SK-N-SH treated with all-trans-retinoic acid at 6 μM for 48 hours (cell line): ENCODE data around the gene NBPF1.
"Not testable (repeated sequence)": the region's sequence is repeated elsewhere in the genome, so short reads cannot be mapped to it uniquely, and the experiment has no call there.

ENCODE experiments used
- ATAC-seq: fragments of 200-7000 bp; cut with Tn5 transposase; 3 replicates; pipeline ENCODE4 v1.9.1; 2020; ENCODE audit warnings: mild to moderate bottlenecking, moderate library complexity
- ARNTL ChIP-seq: fragments of 450-650 bp; formaldehyde crosslinking; IDR thresholded peaks from 2 replicates; pipeline ENCODE4 v1.5.0; 2020; ENCODE audit warnings: low read depth, mild to moderate bottlenecking, moderate library complexity, borderline replicate concordance
- BACH2 ChIP-seq: fragments of 250-450 bp; sonication (Bioruptor Pico); IDR thresholded peaks from 2 replicates; pipeline ENCODE4 v1.9.0; 2021; ENCODE audit warnings: mild to moderate bottlenecking, borderline replicate concordance
- CSDC2 ChIP-seq: fragments of 250-450 bp; sonication (Bioruptor Pico); IDR thresholded peaks from 2 replicates; pipeline ENCODE4 v1.5.0; 2020; ENCODE audit warnings: mild to moderate bottlenecking, moderate library complexity
- ESRRG ChIP-seq: fragments of 250-450 bp; sonication (Bioruptor Pico); IDR thresholded peaks from 2 replicates; pipeline ENCODE4 v1.6.1; 2021; ENCODE audit warnings: mild to moderate bottlenecking
- GLIS3 ChIP-seq: fragments of 250-450 bp; sonication (Bioruptor Pico); IDR thresholded peaks from 2 replicates; pipeline ENCODE4 v1.5.0; 2020; ENCODE audit warnings: mild to moderate bottlenecking, moderate library complexity
- PPARA ChIP-seq: fragments of 250-450 bp; sonication (Bioruptor Pico); IDR thresholded peaks from 2 replicates; pipeline ENCODE4 v1.5.0; 2020; ENCODE audit warnings: mild to moderate bottlenecking, borderline replicate concordance
- RARB ChIP-seq: fragments of 250-450 bp; sonication (Bioruptor Pico); IDR thresholded peaks from 2 replicates; pipeline ENCODE4 v1.8.0; 2021; ENCODE audit warnings: mild to moderate bottlenecking, moderate library complexity
- SNAI2 ChIP-seq: fragments of 250-450 bp; sonication (Bioruptor Pico); IDR thresholded peaks from 2 replicates; pipeline ENCODE4 v1.5.0; 2020; ENCODE audit warnings: mild to moderate bottlenecking, moderate library complexity
- ZC3H10 ChIP-seq: fragments of 250-450 bp; sonication (Bioruptor Pico); IDR thresholded peaks from 2 replicates; pipeline ENCODE4 v1.5.1; 2021; ENCODE audit warnings: mild to moderate bottlenecking, moderate library complexity
- ZNF565 ChIP-seq: fragments of 450-650 bp; formaldehyde crosslinking; conservative IDR thresholded peaks from 2 replicates; pipeline ENCODE4 v1.5.0; 2020; ENCODE audit warnings: low read depth, mild to moderate bottlenecking, moderate library complexity
- ZNF70 ChIP-seq: fragments of 450-650 bp; formaldehyde crosslinking; IDR thresholded peaks from 2 replicates; pipeline ENCODE4 v1.5.0; 2020; ENCODE audit warnings: mild to moderate bottlenecking, moderate library complexity
- ZNF8 ChIP-seq: fragments of 450-650 bp; formaldehyde crosslinking; IDR thresholded peaks from 2 replicates; pipeline ENCODE4 v1.5.0; 2020; ENCODE audit warnings: mild to moderate bottlenecking, moderate library complexity
- TF ChIP-seq, protein P1 (sequence below): fragments of 250-450 bp; sonication (Bioruptor Pico); IDR thresholded peaks from 2 replicates; pipeline ENCODE4 v1.8.0; 2021; ENCODE audit warnings: low read depth, mild to moderate bottlenecking, moderate library complexity, borderline replicate concordance
- TF ChIP-seq, protein P2 (sequence below): fragments of 250-450 bp; sonication (Bioruptor Pico); IDR thresholded peaks from 2 replicates; pipeline ENCODE4 v1.5.1; 2020; ENCODE audit warnings: low read depth, mild to moderate bottlenecking, moderate library complexity
- TF ChIP-seq, protein P3 (sequence below): fragments of 250-450 bp; sonication (Bioruptor Pico); IDR thresholded peaks from 2 replicates; pipeline ENCODE4 v1.5.0; 2020; ENCODE audit warnings: mild to moderate bottlenecking, moderate library complexity
- TF ChIP-seq, protein P4 (sequence below): fragments of 250-450 bp; sonication (Bioruptor Pico); IDR thresholded peaks from 2 replicates; pipeline ENCODE4 v1.8.0; 2020; ENCODE audit warnings: mild to moderate bottlenecking, moderate library complexity, borderline replicate concordance

Gene NBPF1

DNA sequence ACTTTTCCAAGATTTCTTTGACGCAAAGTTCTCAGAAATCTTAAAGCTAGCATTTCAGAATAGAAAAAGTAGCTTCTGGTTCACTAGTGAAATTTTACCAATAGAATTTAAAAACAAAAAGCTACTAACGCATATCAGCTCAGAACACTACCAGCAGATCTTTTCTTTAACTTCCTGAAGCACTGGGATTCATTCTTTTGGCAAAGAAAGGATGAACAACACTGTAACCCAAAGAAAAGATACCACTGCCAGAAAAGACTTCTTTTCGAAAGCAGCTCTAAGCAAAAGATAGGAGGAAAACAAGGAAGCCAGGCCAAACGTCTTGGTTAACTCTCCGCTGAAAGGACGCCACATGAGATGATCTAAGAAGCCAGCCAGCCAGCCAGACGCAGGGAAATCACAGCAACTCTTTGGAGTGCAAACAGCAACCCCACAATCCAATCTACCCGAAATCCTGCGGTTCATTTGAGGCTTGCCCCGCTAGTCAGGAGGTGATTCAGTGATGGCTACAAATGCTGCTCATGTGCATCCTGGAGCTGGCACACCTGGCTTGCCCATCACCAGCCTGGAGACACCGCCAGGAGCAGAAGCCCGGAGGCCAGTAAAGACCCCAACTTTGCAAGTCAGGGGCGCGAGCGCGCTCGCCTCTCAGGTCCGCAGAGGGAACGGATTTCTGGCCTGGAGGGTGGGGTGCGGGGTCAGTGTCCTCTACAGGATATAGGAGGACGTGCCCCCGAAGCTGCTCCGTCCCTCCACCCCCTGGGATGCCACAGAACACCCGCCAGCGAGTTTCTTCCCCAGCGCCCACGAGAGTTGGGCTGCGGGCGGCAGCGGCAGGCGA is 812 bp downstream of the NBPF1 start:
- peak; percentile 68 for ATAC-seq
- no peak for TF ChIP-seq PPARA (CRISPR knock-in tag)
- TF ChIP-seq, protein P1, sequence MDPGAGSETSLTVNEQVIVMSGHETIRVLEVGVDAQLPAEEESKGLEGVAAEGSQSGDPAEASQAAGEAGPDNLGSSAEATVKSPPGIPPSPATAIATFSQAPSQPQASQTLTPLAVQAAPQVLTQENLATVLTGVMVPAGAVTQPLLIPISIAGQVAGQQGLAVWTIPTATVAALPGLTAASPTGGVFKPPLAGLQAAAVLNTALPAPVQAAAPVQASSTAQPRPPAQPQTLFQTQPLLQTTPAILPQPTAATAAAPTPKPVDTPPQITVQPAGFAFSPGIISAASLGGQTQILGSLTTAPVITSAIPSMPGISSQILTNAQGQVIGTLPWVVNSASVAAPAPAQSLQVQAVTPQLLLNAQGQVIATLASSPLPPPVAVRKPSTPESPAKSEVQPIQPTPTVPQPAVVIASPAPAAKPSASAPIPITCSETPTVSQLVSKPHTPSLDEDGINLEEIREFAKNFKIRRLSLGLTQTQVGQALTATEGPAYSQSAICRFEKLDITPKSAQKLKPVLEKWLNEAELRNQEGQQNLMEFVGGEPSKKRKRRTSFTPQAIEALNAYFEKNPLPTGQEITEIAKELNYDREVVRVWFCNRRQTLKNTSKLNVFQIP (CRISPR knock-in tag), result no peak
- no peak for TF ChIP-seq ESRRG (CRISPR knock-in tag)
- TF ChIP-seq ZNF70, result no peak
- TF ChIP-seq RARB (CRISPR knock-in tag), result no peak
- no peak for TF ChIP-seq BACH2 (CRISPR knock-in tag)
- no peak for TF ChIP-seq GLIS3 (CRISPR knock-in tag)
- TF ChIP-seq ZNF8 (CRISPR knock-in tag), result no peak
- TF ChIP-seq, protein P2, sequence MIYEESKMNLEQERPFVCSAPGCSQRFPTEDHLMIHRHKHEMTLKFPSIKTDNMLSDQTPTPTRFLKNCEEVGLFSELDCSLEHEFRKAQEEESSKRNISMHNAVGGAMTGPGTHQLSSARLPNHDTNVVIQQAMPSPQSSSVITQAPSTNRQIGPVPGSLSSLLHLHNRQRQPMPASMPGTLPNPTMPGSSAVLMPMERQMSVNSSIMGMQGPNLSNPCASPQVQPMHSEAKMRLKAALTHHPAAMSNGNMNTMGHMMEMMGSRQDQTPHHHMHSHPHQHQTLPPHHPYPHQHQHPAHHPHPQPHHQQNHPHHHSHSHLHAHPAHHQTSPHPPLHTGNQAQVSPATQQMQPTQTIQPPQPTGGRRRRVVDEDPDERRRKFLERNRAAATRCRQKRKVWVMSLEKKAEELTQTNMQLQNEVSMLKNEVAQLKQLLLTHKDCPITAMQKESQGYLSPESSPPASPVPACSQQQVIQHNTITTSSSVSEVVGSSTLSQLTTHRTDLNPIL, result no peak
- TF ChIP-seq, protein P3, sequence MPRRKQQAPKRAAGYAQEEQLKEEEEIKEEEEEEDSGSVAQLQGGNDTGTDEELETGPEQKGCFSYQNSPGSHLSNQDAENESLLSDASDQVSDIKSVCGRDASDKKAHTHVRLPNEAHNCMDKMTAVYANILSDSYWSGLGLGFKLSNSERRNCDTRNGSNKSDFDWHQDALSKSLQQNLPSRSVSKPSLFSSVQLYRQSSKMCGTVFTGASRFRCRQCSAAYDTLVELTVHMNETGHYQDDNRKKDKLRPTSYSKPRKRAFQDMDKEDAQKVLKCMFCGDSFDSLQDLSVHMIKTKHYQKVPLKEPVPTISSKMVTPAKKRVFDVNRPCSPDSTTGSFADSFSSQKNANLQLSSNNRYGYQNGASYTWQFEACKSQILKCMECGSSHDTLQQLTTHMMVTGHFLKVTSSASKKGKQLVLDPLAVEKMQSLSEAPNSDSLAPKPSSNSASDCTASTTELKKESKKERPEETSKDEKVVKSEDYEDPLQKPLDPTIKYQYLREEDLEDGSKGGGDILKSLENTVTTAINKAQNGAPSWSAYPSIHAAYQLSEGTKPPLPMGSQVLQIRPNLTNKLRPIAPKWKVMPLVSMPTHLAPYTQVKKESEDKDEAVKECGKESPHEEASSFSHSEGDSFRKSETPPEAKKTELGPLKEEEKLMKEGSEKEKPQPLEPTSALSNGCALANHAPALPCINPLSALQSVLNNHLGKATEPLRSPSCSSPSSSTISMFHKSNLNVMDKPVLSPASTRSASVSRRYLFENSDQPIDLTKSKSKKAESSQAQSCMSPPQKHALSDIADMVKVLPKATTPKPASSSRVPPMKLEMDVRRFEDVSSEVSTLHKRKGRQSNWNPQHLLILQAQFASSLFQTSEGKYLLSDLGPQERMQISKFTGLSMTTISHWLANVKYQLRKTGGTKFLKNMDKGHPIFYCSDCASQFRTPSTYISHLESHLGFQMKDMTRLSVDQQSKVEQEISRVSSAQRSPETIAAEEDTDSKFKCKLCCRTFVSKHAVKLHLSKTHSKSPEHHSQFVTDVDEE (CRISPR knock-in tag), result no peak
- no peak for TF ChIP-seq CSDC2
- TF ChIP-seq ARNTL, result no peak; the same call in 1 of the 2 replicates
- no peak for TF ChIP-seq ZNF565 (CRISPR knock-in tag)
- no peak for TF ChIP-seq ZC3H10 (CRISPR knock-in tag)
- TF ChIP-seq, protein P4, sequence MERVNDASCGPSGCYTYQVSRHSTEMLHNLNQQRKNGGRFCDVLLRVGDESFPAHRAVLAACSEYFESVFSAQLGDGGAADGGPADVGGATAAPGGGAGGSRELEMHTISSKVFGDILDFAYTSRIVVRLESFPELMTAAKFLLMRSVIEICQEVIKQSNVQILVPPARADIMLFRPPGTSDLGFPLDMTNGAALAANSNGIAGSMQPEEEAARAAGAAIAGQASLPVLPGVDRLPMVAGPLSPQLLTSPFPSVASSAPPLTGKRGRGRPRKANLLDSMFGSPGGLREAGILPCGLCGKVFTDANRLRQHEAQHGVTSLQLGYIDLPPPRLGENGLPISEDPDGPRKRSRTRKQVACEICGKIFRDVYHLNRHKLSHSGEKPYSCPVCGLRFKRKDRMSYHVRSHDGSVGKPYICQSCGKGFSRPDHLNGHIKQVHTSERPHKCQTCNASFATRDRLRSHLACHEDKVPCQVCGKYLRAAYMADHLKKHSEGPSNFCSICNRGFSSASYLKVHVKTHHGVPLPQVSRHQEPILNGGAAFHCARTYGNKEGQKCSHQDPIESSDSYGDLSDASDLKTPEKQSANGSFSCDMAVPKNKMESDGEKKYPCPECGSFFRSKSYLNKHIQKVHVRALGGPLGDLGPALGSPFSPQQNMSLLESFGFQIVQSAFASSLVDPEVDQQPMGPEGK (CRISPR knock-in tag), result no peak

DNA sequence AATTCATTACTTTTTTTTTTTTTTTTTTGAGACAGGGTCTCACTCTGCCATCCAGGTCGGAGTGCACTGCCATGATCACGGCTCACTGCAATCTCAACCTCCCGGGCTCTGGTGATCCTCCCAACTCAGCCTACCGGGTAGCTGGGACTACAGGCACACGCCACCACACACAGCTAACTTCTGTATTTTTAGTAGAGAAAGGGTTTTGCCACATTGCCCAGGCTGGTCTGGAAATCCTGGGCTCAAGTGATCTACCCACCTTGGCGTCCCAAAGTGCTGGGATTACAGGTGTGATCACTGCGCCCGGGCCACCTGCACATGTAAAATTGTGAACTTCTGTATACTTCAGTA is 1.4 kb downstream of the NBPF1 start:
- ATAC-seq, result not testable (repeated sequence)

DNA sequence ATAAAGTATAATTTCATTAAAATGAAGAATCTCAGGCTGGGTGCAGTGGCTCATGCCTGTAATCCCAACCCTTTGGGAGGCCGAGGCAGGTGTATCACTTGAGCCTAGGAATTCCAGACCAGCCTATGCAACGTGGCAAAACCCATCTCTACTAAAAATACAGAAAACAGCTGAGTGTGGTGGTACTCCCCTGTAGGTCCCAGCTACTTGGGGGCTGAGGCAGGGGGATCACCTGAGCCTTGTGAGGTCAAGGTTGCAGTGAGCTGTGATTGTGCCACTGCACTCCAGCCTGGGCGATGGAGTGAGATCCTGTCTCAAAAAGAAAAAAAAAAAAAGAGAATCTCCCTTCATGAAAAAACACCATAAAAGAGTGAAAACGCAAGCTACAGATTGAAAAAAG is 2.2 kb downstream of the NBPF1 start:
- not testable (repeated sequence) for ATAC-seq

DNA sequence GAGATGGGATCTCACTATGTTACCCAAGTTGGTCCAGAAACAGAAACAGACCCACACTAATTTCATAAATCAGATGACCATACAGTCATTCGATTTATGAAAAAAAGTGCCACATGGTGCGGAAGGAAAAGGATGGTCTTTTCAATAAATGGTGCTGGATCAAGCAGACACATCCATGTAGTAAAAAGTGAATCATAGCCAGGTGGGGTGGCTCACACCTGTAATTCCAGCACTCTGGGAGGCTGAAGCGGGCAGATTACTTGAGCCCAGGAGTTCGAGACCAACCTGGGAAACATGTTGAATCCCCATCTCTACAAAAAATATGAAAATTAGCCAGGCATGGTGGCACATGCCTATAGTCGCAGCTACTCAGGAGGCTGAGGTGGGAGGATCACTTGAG is 2.8 kb downstream of the NBPF1 start:
- not testable (repeated sequence) for ATAC-seq

DNA sequence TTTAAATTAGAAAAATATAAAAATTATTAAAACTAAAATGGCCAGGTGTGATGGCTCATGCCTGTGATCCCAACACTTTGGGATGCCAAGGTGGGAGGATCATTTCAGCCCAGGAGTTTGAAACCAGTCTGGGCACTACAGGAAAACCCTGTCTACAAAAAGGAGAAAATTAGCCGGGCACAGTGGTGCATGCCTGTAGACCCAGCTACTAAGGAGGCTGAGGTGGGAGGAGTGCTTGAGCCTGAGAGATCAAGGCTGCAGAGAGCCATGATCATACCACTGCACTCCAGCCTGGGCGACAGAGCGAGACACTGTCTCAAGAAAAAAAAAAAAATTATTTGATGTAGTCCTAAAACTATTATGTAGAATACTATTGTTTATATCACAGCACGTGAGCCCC is 3.6 kb downstream of the NBPF1 start:
- not testable (repeated sequence) for ATAC-seq

DNA sequence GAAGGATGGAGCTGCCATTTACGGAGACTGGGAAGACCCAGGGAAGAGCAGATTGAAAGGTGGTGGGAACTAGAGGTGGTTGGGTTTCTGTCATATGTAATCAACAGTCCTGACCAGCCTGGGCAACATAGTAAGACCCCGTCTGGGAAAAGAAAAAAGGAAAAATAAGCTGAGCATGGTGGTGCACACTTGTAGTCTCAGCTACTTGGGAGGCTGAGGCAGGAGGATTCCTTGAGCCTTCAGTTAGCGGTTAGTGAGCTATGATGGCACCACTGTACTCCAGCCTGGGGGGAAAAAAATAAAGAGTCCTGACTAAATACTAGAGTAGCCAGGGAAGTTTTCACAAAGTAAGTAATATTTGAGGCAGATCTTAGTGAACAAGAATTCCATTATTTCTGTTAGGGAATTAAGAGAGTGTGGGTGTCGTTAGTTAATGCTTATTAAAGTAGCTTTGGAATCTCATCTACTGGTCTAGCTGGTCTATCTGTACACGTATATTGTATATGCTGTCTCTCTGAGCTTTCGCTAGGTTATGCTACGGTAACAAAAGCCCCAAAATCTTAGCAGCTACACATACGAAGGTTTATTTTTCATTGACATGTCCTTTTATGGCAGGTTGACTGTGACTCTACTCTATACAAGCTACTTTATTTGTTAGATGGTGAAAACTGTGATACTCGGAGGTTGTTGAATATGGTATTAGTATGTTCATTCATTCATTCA is 4.4 kb downstream of the NBPF1 start:
- no peak for ATAC-seq
- TF ChIP-seq ESRRG (CRISPR knock-in tag), result no peak
- no peak for TF ChIP-seq SNAI2 (CRISPR knock-in tag)
- no peak for TF ChIP-seq PPARA (CRISPR knock-in tag)
- TF ChIP-seq, protein P4 (CRISPR knock-in tag), result no peak

DNA sequence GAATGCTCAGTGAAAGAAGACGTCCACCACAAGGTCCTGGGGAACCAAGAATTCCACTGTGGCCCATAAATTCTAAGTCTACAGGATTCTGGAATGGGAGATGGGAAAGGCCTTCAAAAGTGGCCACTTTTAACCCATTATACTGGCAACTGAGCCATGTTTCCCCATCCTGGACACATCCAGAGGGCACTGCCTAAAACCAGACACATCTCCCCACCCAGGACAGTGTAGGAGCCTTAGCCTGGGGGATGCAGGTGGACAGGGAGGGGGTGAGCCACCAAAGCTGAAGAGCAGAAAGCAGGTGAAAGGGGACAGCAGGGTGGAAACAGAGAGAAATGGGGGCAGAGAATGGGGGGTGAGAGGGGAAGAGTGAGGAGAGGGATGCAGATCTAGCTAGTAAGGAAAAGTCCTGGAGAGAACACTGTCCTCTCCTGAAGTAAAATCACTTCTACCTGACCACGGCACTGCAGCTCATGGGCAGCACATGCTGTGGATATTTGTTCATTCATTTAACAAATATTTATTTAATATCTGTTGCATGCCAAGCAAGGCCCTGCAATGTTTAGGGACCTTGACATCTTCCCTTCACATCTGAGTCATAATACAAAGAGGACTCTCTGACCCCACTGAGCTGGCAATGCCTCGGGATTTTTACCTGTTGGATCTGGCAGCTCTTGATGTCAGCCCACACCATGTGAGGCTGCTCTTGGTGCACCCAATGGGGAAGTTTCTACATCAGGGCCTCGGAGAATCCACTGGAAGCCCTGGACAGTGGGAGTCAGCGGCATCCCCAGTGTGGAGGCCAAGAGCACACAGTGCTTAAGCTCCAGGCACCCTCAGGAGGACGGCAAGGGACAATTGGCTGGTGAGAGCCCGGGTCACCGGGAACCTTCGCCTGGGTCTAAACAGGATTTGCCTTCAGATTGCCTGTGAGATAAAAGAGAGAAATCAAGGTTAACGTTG is 5.2 kb downstream of the NBPF1 start:
- not testable (repeated sequence) for ATAC-seq
